ENCODE data around the gene CPNE2.
A peak's percentile ranks its signal among the peaks of the same experiment; 100 is the strongest.

DNA sequence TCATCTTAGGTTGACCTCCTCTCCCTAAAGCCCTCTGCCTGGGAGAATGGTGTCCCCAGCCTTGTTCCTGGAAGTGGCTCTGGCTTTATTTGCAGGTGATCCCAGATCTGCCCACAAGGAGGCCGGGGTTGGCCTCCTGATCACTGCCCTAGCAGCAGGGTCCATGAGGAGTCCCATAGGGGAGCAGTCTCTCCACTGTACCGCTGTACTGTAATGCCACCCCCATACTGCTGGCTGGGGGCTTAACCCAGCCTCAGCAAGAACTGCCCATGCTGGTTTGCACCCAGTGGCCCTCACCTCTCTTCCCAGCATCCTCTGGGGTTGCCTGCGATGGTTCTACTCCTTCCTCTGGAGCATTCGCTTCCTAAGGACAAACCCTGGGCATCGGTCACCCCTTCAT is 54.4 kb downstream of the CPNE2 start:
- TF ChIP-seq NFYB (IDR thresholded peaks at IDR 0.05; ENCODE audit: insufficient read depth, low read depth, low read length): no peak
- TF ChIP-seq RAD21 (IDR thresholded peaks at IDR 0.05; ENCODE audit: insufficient read depth, low read depth, low read length): no peak
- peak; percentile 1 to 25 (median 18); a peak in 2 of 6 replicates for TF ChIP-seq CTCF (IDR thresholded peaks at IDR 0.05 in 2 of 3, conservative IDR thresholded peaks at IDR 0.05 in 1 of 3; ENCODE audit: control insufficient read depth in 2 of 3, extremely low read depth in 1 of 3, insufficient read depth in 1 of 3, low read depth in 3 of 3, low read length in 3 of 3)
- TF ChIP-seq MXI1 (IDR thresholded peaks at IDR 0.05; ENCODE audit: low read depth, low read length): no peak
- no peak for TF ChIP-seq TCF12 (IDR thresholded peaks at IDR 0.05; ENCODE audit: low read depth, low read length)
